CD4-positive, CD25-positive, alpha-beta regulatory T cell (primary cell): Measurements from ENCODE around the gene GLCE. TPM values are rescaled to one million over a fixed set of nuclear protein-coding genes. Genes with fewer than 3 reads are reported as not detected.

Experiments
- ATAC-seq, 2 donors: fragments of 150-1000 bp; cut with Tn5 transposase; one replicate each; pipeline ENCODE4 v1.10.0; 2021; ENCODE audit warnings: low read depth in 2 of 2, moderate number of reproducible peaks in 2 of 2, moderate library complexity in 1 of 2
- DNase-seq, 3 donors: peaks; one replicate each; pipeline versions ENCODE4 v3.0.0 to v3.0.0-alpha.2; 2012 to 2022; ENCODE audit warnings: mixed read lengths in 1 of 3
- H3K27ac ChIP-seq: one replicate; pipeline ENCODE4 v1.7.0; 2013; ENCODE audit warnings: mild to moderate bottlenecking, low read length; ENCODE audit not compliant: insufficient read depth, poor library complexity, severe bottlenecking
- H3K27me3 ChIP-seq: one replicate; pipeline ENCODE4 v1.7.0; 2013; ENCODE audit warnings: low read length; ENCODE audit not compliant: control insufficient read depth, insufficient read depth
- H3K36me3 ChIP-seq: one replicate; pipeline ENCODE4 v1.7.0; 2013; ENCODE audit warnings: mild to moderate bottlenecking, low read length, moderate library complexity; ENCODE audit not compliant: control insufficient read depth, insufficient read depth
- H3K4me1 ChIP-seq: 2 replicates; pipeline ENCODE4 v1.7.0; 2013; ENCODE audit warnings: mild to moderate bottlenecking, low read length; ENCODE audit not compliant: insufficient read depth, control insufficient read depth, poor library complexity, severe bottlenecking
- H3K4me3 ChIP-seq: one replicate; pipeline ENCODE4 v1.7.0; 2013; ENCODE audit warnings: low read depth, mild to moderate bottlenecking, low read length, moderate library complexity
- H3K9me3 ChIP-seq, 2 experiments: 1 replicate in 1 of 2; 2 replicates in 1 of 2; pipeline ENCODE4 v1.7.0; 2013; ENCODE audit warnings: low read length in 2 of 2, mild to moderate bottlenecking in 1 of 2, moderate library complexity in 1 of 2; ENCODE audit not compliant: control insufficient read depth in 2 of 2
- H3K27ac Mint-ChIP-seq, 3 donors: one replicate each; pipeline ENCODE4 v1.8.0; 2020 to 2022; ENCODE audit warnings: mild to moderate bottlenecking in 3 of 3, mixed read lengths in 3 of 3, moderate library complexity in 2 of 3
- H3K27me3 Mint-ChIP-seq: one replicate; pipeline ENCODE4 v1.8.0; 2022; ENCODE audit warnings: mild to moderate bottlenecking, mixed read lengths
- H3K36me3 Mint-ChIP-seq: one replicate; pipeline ENCODE4 v1.8.0; 2020; ENCODE audit warnings: mixed read lengths
- H3K4me1 Mint-ChIP-seq, 4 donors: one replicate each; pipeline ENCODE4 v1.8.0; 2020 to 2022; ENCODE audit warnings: mixed read lengths in 4 of 4, mild to moderate bottlenecking in 1 of 4
- H3K4me3 Mint-ChIP-seq, 4 donors: one replicate each; pipeline ENCODE4 v1.8.0; 2020 to 2022; ENCODE audit warnings: mild to moderate bottlenecking in 4 of 4, mixed read lengths in 4 of 4, moderate library complexity in 3 of 4
- H3K9me3 Mint-ChIP-seq, 7 donors: one replicate each; pipeline ENCODE4 v1.8.0; 2020 to 2022; ENCODE audit warnings: mixed read lengths in 7 of 7, mild to moderate bottlenecking in 3 of 7, moderate library complexity in 2 of 7
- polyA plus RNA-seq, 4 donors: library from polyadenylated mRNA; unstranded; fragments of 300-500 nt; fragmentation: Illumina TruSeq; gene quantifications; one replicate each; pipeline ENCODE4 v1.2.3, GENCODE V29; 2021
- total RNA-seq: library from RNA; stranded (reverse); gene quantifications from one replicate; pipeline ENCODE4 v1.2.3, GENCODE V29; 2022

GLCE gene
- total and polyA plus RNA-seq, 5 donors from 2014 or later = 12.7 to 23.4 (median 17.3) TPM

DNA sequence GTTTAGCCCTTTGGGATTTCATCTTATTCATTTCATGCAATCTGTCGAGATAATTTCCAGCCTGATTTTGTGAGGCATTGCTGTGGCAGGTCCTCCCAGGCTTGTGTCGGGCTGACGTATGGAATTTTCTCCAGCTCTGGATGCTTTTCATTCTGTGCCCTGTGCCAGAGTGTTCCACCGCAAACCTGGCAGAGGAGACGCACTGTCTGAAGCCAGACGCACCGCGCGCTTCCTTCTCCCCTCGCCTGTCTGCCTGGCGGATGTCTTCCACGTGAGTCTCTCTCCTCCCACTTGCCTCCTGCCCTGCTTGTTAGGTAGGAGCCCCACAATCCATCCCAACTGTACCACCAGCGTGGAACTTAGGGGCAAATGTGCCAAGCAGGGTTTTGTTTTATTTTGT, 20.1 kb upstream of the GLCE start:
- no peak overlapping the region for H3K4me3 Mint-ChIP-seq
- H3K4me3 ChIP-seq = no peak overlapping the region
- H3K27ac Mint-ChIP-seq = no peak overlapping the region
- H3K27me3 ChIP-seq = peaks cover 13% of the 10 kb centered on the region
- no peaks in the 10 kb centered on the region for H3K4me1 Mint-ChIP-seq
- peaks cover 0 to 2% (median 0%) of the 10 kb centered on the region in 7 donors for H3K9me3 Mint-ChIP-seq
- H3K4me1 ChIP-seq = no peaks in the 10 kb centered on the region
- H3K9me3 ChIP-seq = no peaks in the 10 kb centered on the region
- no peak for DNase-seq
- no peak for ATAC-seq
- no peaks in the 10 kb centered on the region for H3K36me3 ChIP-seq
- H3K36me3 Mint-ChIP-seq = peaks cover 4% of the 10 kb centered on the region
- H3K27me3 Mint-ChIP-seq = peaks cover 41% of the 10 kb centered on the region
- no peak overlapping the region for H3K27ac ChIP-seq

- no peaks in the 10 kb centered on the region for H3K4me1 Mint-ChIP-seq
- peaks cover 0 to 2% (median 0%) of the 10 kb centered on the region in 7 donors for H3K9me3 Mint-ChIP-seq
- Histone ChIP-seq H3K9me3 (no peaks in the 10 kb centered on the region), H3K27ac (no peak overlapping the region), H3K4me3 (no peak overlapping the region), H3K36me3 (no peaks in the 10 kb centered on the region), H3K27me3 (peaks cover 13% of the 10 kb centered on the region), H3K4me1 (no peaks in the 10 kb centered on the region)
- ATAC-seq (no peak), DNase-seq (no peak)
- no peak overlapping the region for H3K4me3 Mint-ChIP-seq
- peak overlapping the region in 1 of 3 donors; percentile 12 for H3K27ac Mint-ChIP-seq
- peaks cover 42% of the 10 kb centered on the region for H3K27me3 Mint-ChIP-seq
- peaks cover 4% of the 10 kb centered on the region for H3K36me3 Mint-ChIP-seq
These were observed 19.1 kb upstream of the GLCE start for GRCh38 chr15:69141286-69141701.

DNA sequence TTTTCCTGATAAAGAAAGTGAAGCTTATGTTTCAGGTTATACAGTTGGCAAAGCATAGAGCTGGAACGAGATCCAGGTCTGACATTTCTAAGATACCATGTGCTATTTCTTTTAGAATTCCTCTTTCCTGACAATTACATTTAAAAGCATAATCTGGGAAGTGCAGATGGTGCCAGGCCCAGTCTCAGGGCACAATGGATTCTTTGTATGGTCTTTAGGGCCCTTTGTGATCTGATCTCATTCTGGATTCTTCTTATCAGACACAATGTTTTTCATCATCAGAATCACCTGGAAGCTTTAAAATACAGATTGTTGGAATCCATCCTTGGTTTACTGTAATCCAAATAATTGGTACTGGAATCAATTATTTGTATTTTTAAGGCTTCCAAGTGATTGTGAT, 18.6 kb upstream of the GLCE start:
- H3K9me3 Mint-ChIP-seq = peaks cover 0 to 2% (median 0%) of the 10 kb centered on the region in 7 donors
- Histone ChIP-seq H3K36me3 (no peaks in the 10 kb centered on the region), H3K9me3 (no peaks in the 10 kb centered on the region), H3K4me1 (no peaks in the 10 kb centered on the region), H3K27me3 (peaks cover 14% of the 10 kb centered on the region), H3K4me3 (no peak overlapping the region), H3K27ac (no peak overlapping the region)
- H3K4me1 Mint-ChIP-seq = no peaks in the 10 kb centered on the region
- H3K36me3 Mint-ChIP-seq = peaks cover 4% of the 10 kb centered on the region
- ATAC-seq (no peak), DNase-seq (no peak)
- no peak overlapping the region for H3K4me3 Mint-ChIP-seq
- no peak overlapping the region for H3K27ac Mint-ChIP-seq
- H3K27me3 Mint-ChIP-seq = peaks cover 44% of the 10 kb centered on the region

- Mint-ChIP-seq H3K27ac (no peak overlapping the region), H3K9me3 (peaks cover 0 to 2% (median 0%) of the 10 kb centered on the region in 7 donors), H3K4me1 (no peaks in the 10 kb centered on the region), H3K27me3 (peaks cover 53% of the 10 kb centered on the region), H3K4me3 (no peak overlapping the region), H3K36me3 (peaks cover 4% of the 10 kb centered on the region)
- ATAC-seq (no peak), DNase-seq (no peak)
- H3K4me1 ChIP-seq = no peaks in the 10 kb centered on the region
- no peak overlapping the region for H3K4me3 ChIP-seq
- H3K27ac ChIP-seq = no peak overlapping the region
- no peaks in the 10 kb centered on the region for H3K36me3 ChIP-seq
- no peaks in the 10 kb centered on the region for H3K9me3 ChIP-seq
- H3K27me3 ChIP-seq = peaks cover 22% of the 10 kb centered on the region
These were observed 16.5 kb upstream of the GLCE start for GRCh38 chr15:69143756-69144436.

DNA sequence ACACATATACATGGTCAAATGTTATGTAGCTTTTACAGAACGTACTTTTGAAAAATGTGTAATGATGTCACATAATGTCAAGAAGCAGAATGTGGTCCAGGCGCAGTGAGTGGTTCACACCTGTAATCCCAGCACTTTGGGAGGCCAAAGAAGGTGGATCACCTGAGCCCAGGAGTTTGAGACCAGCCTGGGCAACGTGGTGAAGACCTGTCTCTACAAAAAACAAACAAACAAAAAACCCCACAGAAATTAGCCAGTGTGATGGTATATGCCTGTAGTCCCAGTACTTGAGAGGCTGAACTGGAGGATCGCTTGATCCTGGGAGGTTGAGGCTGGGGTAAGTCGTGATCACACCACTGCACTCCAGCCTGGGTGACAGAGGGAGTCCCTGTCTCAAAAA, 15.9 kb upstream of the GLCE start:
- no peak overlapping the region for H3K27ac Mint-ChIP-seq
- no peak overlapping the region for H3K4me3 Mint-ChIP-seq
- Histone ChIP-seq H3K27ac (no peak overlapping the region), H3K9me3 (no peaks in the 10 kb centered on the region), H3K4me3 (no peak overlapping the region), H3K36me3 (no peaks in the 10 kb centered on the region), H3K4me1 (no peaks in the 10 kb centered on the region), H3K27me3 (peaks cover 25% of the 10 kb centered on the region)
- H3K9me3 Mint-ChIP-seq = peaks cover 0 to 2% (median 0%) of the 10 kb centered on the region in 7 donors
- H3K36me3 Mint-ChIP-seq = peaks cover 4% of the 10 kb centered on the region
- H3K4me1 Mint-ChIP-seq = no peaks in the 10 kb centered on the region
- no peak for DNase-seq
- ATAC-seq = no peak
- peaks cover 54% of the 10 kb centered on the region for H3K27me3 Mint-ChIP-seq

DNA sequence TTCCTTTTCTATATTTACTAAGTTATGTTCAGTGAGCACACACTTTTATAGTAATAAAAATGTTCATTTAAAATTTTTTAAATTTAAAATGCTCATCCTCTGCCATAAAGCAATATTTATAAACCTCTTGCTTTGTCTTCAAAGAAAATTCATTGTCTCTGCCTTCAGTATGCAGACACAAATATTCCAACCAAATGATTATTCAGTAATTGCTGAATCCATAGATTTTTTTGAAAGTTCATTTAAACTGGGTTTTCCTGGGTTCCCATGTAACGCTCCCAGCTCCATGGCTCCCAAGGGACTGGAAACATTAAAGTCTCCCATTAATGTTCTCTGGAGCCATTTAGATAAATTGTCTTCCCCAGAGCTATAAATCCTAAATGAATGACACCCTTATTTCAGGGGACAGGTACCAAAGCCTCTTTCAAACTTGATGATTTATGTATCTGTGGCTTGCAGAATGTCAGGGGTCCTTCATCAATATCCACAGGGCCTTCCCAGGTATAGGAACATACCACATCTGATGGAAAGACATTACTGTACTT, 15.2 kb upstream of the GLCE start:
- no peak overlapping the region for H3K27ac Mint-ChIP-seq
- Histone ChIP-seq H3K9me3 (no peaks in the 10 kb centered on the region), H3K4me1 (no peaks in the 10 kb centered on the region), H3K27ac (no peak overlapping the region), H3K36me3 (no peaks in the 10 kb centered on the region), H3K4me3 (no peak overlapping the region), H3K27me3 (peaks cover 29% of the 10 kb centered on the region)
- H3K9me3 Mint-ChIP-seq = peaks cover 0 to 2% (median 0%) of the 10 kb centered on the region in 7 donors
- peaks cover 4% of the 10 kb centered on the region for H3K36me3 Mint-ChIP-seq
- H3K4me1 Mint-ChIP-seq = no peaks in the 10 kb centered on the region
- H3K27me3 Mint-ChIP-seq = peaks cover 55% of the 10 kb centered on the region
- no peak for DNase-seq
- no peak for ATAC-seq
- no peak overlapping the region for H3K4me3 Mint-ChIP-seq

GRCh38 chr15:69145694-69146492, 14.5 kb upstream of the GLCE start:
- peaks cover 4% of the 10 kb centered on the region for H3K36me3 Mint-ChIP-seq
- H3K27ac ChIP-seq = no peak overlapping the region
- H3K27me3 Mint-ChIP-seq = peaks cover 59% of the 10 kb centered on the region
- H3K36me3 ChIP-seq = no peaks in the 10 kb centered on the region
- H3K4me3 Mint-ChIP-seq = no peak overlapping the region
- no peak overlapping the region for H3K27ac Mint-ChIP-seq
- no peaks in the 10 kb centered on the region for H3K9me3 ChIP-seq
- peaks cover 33% of the 10 kb centered on the region for H3K27me3 ChIP-seq
- DNase-seq (no peak), ATAC-seq (no peak)
- H3K4me1 ChIP-seq = no peaks in the 10 kb centered on the region
- peaks cover 0 to 2% (median 0%) of the 10 kb centered on the region in 7 donors for H3K9me3 Mint-ChIP-seq
- H3K4me1 Mint-ChIP-seq = no peaks in the 10 kb centered on the region
- no peak overlapping the region for H3K4me3 ChIP-seq
